HepG2 (cell line): Measurements from ENCODE around the gene EXOC3L2. TPM values are rescaled to one million over a fixed set of nuclear protein-coding genes. Genes with fewer than 3 reads are reported as not detected.

Experiments used
- ATAC-seq: fragments of 200-7000 bp; cut with Tn5 transposase; 3 replicates; pipeline ENCODE4 v1.9.1; 2020; ENCODE audit warnings: mild to moderate bottlenecking, moderate library complexity
- BruUV-seq: library from RNA; stranded (reverse); fragments of 400-500 nt; replicated peaks from 2 replicates; lab custom pipeline; 2021; lab: Mats Ljungman, UMichigan
- CTCF ChIA-PET: fragments of 300-600 bp; formaldehyde crosslinking; extraction: SDS; loops from one replicate; lab custom pipeline; 2021; ENCODE audit warnings: low total read pairs, inconsistent platforms, low intra/inter-chr PET ratio; lab: Yijun Ruan, JAX
- POLR2A ChIA-PET: fragments of 350-600 bp; sonication (Branson Sonifier 250); formaldehyde crosslinking; loops from one replicate; lab custom pipeline; 2020; ENCODE audit warnings: antibody characterized with exemption, inconsistent platforms; lab: Yijun Ruan, JAX
- DNase-seq: peaks from one replicate; pipeline ENCODE4 v3.0.0-alpha.2; 2015; ENCODE audit warnings: low spot score
- FAIRE-seq: peaks from 3 replicates; lab custom pipeline; 2011; peaks lifted over from hg19 to GRCh38; lab: Jason Lieb, UNC
- H2AFZ ChIP-seq: one replicate; pipeline ENCODE4 v1.6.1; 2011; ENCODE audit warnings: low read length, inconsistent platforms
- H3K27ac ChIP-seq: fragments of 300-600 bp; 3 replicates; pipeline ENCODE4 v1.8.0; 2011; ENCODE audit warnings: mixed run types, mild to moderate bottlenecking, mixed read lengths, low read length, inconsistent platforms; ENCODE audit not compliant: insufficient read depth; ENCODE audit errors: extremely low read length
- H3K27me3 ChIP-seq, 2 experiments: fragments of 200-600 bp in 1 of 2; 2 replicates in 1 of 2; 3 replicates in 1 of 2; pipeline versions ENCODE4 v1.6.0 to v1.8.0; 2011; ENCODE audit warnings: low read length in 2 of 2, mild to moderate bottlenecking in 2 of 2, moderate library complexity in 2 of 2, inconsistent platforms in 1 of 2; ENCODE audit not compliant: insufficient read depth in 2 of 2, control insufficient read depth in 1 of 2
- H3K36me3 ChIP-seq, 2 experiments: fragments of 200-600 bp in 1 of 2; replicated peaks in 1 of 2; 2 replicates in 1 of 2; 3 replicates in 1 of 2; pipeline versions ENCODE4 v1.5.1 to v1.8.0; 2011; ENCODE audit warnings: low read length in 2 of 2, inconsistent platforms in 1 of 2; ENCODE audit not compliant: insufficient read depth in 2 of 2, control insufficient read depth in 1 of 2
- H3K4me1 ChIP-seq: 2 replicates; pipeline ENCODE4 v1.5.1; 2012; ENCODE audit warnings: low read length, inconsistent platforms; ENCODE audit not compliant: insufficient read depth
- H3K4me2 ChIP-seq: 2 replicates; pipeline ENCODE4 v1.6.0; 2011; ENCODE audit warnings: low read depth, low read length, inconsistent platforms
- H3K4me3 ChIP-seq, 3 experiments: fragments of 200-600 bp in 1 of 3; sonication (generic), shearing (Covaris generic) in 1 of 3; replicated peaks in 1 of 3; 2 replicates each; pipeline ENCODE4 v1.5.1; 2011 to 2016; ENCODE audit warnings: low read length in 3 of 3, inconsistent platforms in 2 of 3, low read depth in 2 of 3, mild to moderate bottlenecking in 2 of 3, control low read depth in 1 of 3, mixed read lengths in 1 of 3; ENCODE audit not compliant: insufficient read depth in 1 of 3
- H3K79me2 ChIP-seq: one replicate; pipeline ENCODE4 v1.6.1; 2011; ENCODE audit warnings: low read length, inconsistent platforms; ENCODE audit not compliant: insufficient read depth
- H3K9ac ChIP-seq: 2 replicates; pipeline ENCODE4 v1.6.0; 2011; ENCODE audit warnings: mild to moderate bottlenecking, low read depth, low read length, inconsistent platforms; ENCODE audit not compliant: insufficient read depth
- H3K9me3 ChIP-seq: 2 replicates; pipeline ENCODE4 v1.5.1; 2012; ENCODE audit warnings: mild to moderate bottlenecking, low read length
- H4K20me1 ChIP-seq: 2 replicates; pipeline ENCODE4 v1.6.0; 2011; ENCODE audit warnings: inconsistent platforms, mild to moderate bottlenecking, low read length, moderate library complexity; ENCODE audit not compliant: insufficient read depth
- CSRNP1 ChIP-seq: sonication (generic); formaldehyde crosslinking; IDR thresholded peaks from 2 replicates; pipeline ENCODE4 v1.8.1; 2023; ENCODE audit warnings: mild to moderate bottlenecking, missing genetic modification reagents
- KDM5B ChIP-seq: sonication (generic); formaldehyde crosslinking; IDR thresholded peaks from 2 replicates; pipeline ENCODE4 v1.4.0; 2020; ENCODE audit warnings: missing genetic modification reagents, mild to moderate bottlenecking, borderline replicate concordance
- KMT2B ChIP-seq: IDR thresholded peaks from 2 replicates; pipeline ENCODE4 v1.6.1; 2016; ENCODE audit warnings: missing genetic modification reagents, missing compliant biosample characterization
- POLR2G ChIP-seq: fragments of 200-400 bp; formaldehyde crosslinking; IDR thresholded peaks from 2 replicates; pipeline ENCODE4 v1.6.1; 2018; ENCODE audit warnings: mild to moderate bottlenecking, low read depth, low read length, moderate library complexity
- PPARG ChIP-seq: conservative IDR thresholded peaks from 2 replicates; pipeline ENCODE4 v1.6.1; 2016; ENCODE audit warnings: missing biosample characterization, missing genetic modification reagents
- SNAI1 ChIP-seq: sonication (generic); formaldehyde crosslinking; IDR thresholded peaks from 2 replicates; pipeline ENCODE4 v1.5.0; 2020; ENCODE audit warnings: mild to moderate bottlenecking, missing genetic modification reagents, borderline replicate concordance
- TIGD3 ChIP-seq: sonication (generic); formaldehyde crosslinking; IDR thresholded peaks from 2 replicates; pipeline ENCODE4 v1.5.1; 2020; ENCODE audit warnings: mild to moderate bottlenecking, missing genetic modification reagents, borderline replicate concordance
- ZFP36L1 ChIP-seq: sonication (generic); formaldehyde crosslinking; IDR thresholded peaks from 2 replicates; pipeline ENCODE4 v1.8.0; 2022; ENCODE audit warnings: mild to moderate bottlenecking, missing genetic modification reagents, moderate library complexity
- ZNF3 ChIP-seq: IDR thresholded peaks from 2 replicates; pipeline ENCODE4 v1.7.0; 2017; ENCODE audit warnings: inconsistent platforms
- ZNF468 ChIP-seq: sonication (generic); formaldehyde crosslinking; IDR thresholded peaks from 2 replicates; pipeline ENCODE4 v1.8.0; 2022; ENCODE audit warnings: mild to moderate bottlenecking, moderate library complexity, missing genetic modification reagents
- ZNF567 ChIP-seq: sonication (generic); formaldehyde crosslinking; IDR thresholded peaks from 2 replicates; pipeline ENCODE4 v1.8.1; 2023; ENCODE audit warnings: mild to moderate bottlenecking, missing genetic modification reagents, borderline replicate concordance
- ZNF570 ChIP-seq: sonication (generic); formaldehyde crosslinking; IDR thresholded peaks from 2 replicates; pipeline ENCODE4 v1.4.0; 2020; ENCODE audit warnings: mild to moderate bottlenecking, missing genetic modification reagents, borderline replicate concordance
- ZNF687 ChIP-seq: sonication (generic); formaldehyde crosslinking; IDR thresholded peaks from 2 replicates; pipeline ENCODE4 v1.5.1; 2020; ENCODE audit warnings: mild to moderate bottlenecking, missing genetic modification reagents, moderate library complexity
- ZSCAN5A ChIP-seq: sonication (generic); formaldehyde crosslinking; IDR thresholded peaks from 2 replicates; pipeline ENCODE4 v1.8.0; 2022; ENCODE audit warnings: mild to moderate bottlenecking, missing genetic modification reagents, borderline replicate concordance
- WGBS: methylation state at CpG from one replicate; pipeline ENCODE4 v1.1.6; 2017; ENCODE audit warnings: low lambda C conversion rate; 5-methylcytosine and 5-hydroxymethylcytosine counted together
- in situ Hi-C: cut with HindIII; loops from 2 replicates; pipeline ENCODE4 v1.10.0; 2017; ENCODE audit warnings: low pct_unique_long_range_greater_than_20kb; ENCODE audit not compliant: extremely low pct_ligation_motif_present
- intact Hi-C: fragments of 100-400 bp; cut with micrococcal nuclease; formaldehyde crosslinking; loops from one replicate; pipeline ENCODE4 v1.10.0; 2022; ENCODE audit not compliant: unreplicated experiment
- polyA plus RNA-seq, 8 experiments: library from polyadenylated mRNA; depleted of rRNA in 3 of 8; stranded (reverse) in 7 of 8; unstranded in 1 of 8; fragments of >200 nt; fragmentation: Illumina TruSeq in 4 of 8; extraction: Trizol in 4 of 8; gene quantifications; 2 replicates each; pipeline versions ENCODE4 v1.2.1 to v1.2.3, GENCODE V29; 2011 to 2016; ENCODE audit warnings: low read depth in 4 of 8, missing spikeins in 1 of 8, mixed read lengths in 1 of 8; ENCODE audit not compliant: insufficient read depth in 1 of 8
- total RNA-seq, 5 experiments: library from RNA; depleted of rRNA; stranded (reverse); fragments of >200 nt; fragmentation: Illumina TruSeq; extraction: Trizol; gene quantifications; 2 replicates each; pipeline ENCODE4 v1.2.3, GENCODE V29; 2016; ENCODE audit warnings: low read depth in 1 of 5

Gene EXOC3L2
- total and polyA plus RNA-seq, 2 of the 13 experiments (the other 11 are each of a cell fraction or from before 2014, with no cell fraction given): 0.21 TPM; not detected in 1

- H3K4me3 ChIP-seq: peak within 1 kb of the TSS; percentile 76 to 92 (median 87)
- no peak for FAIRE-seq
- H3K27ac ChIP-seq: peak within 1 kb of the TSS; percentile 79
- intact Hi-C loops (no loop called here), in situ Hi-C loops (no loop called here)
- no peak within 1 kb of the TSS for H2AFZ ChIP-seq
- no peaks in the 10 kb centered on the region for H3K36me3 ChIP-seq
- H3K79me2 ChIP-seq: peaks cover 17% of the 10 kb centered on the region
- ATAC-seq: peak; percentile 11
- peak within 1 kb of the TSS; percentile 76 for H3K4me2 ChIP-seq
- no peaks in the 10 kb centered on the region for H4K20me1 ChIP-seq
- peaks cover 49% of the 10 kb centered on the region for H3K4me1 ChIP-seq
- TSS peak; percentile 96 for BruUV-seq
- 1% methylated on average over 11 of the region's 36 CpGs for WGBS
- H3K27me3 ChIP-seq: no peaks in the 10 kb centered on the region; a peak in 1 of 5 replicates
- POLR2A ChIA-PET: interaction anchor here (0.8 to 3.4 kb wide), 16 partner anchors 9 to 292 kb away, joined by 3 to 29 read pairs (median 6); partner anchors contain the start of genes CLASRP, ERCC2, GEMIN7 and PPP1R37
- CTCF ChIA-PET: no interaction called here
- DNase-seq: no peak
- no peaks in the 10 kb centered on the region for H3K9me3 ChIP-seq
- peak within 1 kb of the TSS; percentile 83 for H3K9ac ChIP-seq
- TF ChIP-seq ZNF687 (CRISPR knock-in tag): peak; percentile 61
- no peak for TF ChIP-seq ZNF567 (CRISPR knock-in tag)
- peak; percentile 79; the same call in 1 of the 2 replicates for TF ChIP-seq KDM5B (CRISPR knock-in tag)
- TF ChIP-seq ZNF3: no peak
- 0 out of 2 replicates have a peak, but pooled peaks have one; percentile 32 for TF ChIP-seq ZSCAN5A (CRISPR knock-in tag)
- TF ChIP-seq ZNF468: no peak
- no peak for TF ChIP-seq ZNF570 (CRISPR knock-in tag)
- no peak for TF ChIP-seq TIGD3
- TF ChIP-seq SNAI1 (CRISPR knock-in tag): 0 out of 2 replicates have a peak, but pooled peaks have one; percentile 52
- peak; percentile 74 for TF ChIP-seq POLR2G
- TF ChIP-seq PPARG (CRISPR knock-in tag): 0 out of 2 replicates have a peak, but pooled peaks have one; percentile 18
- TF ChIP-seq KMT2B (CRISPR knock-in tag): 0 out of 2 replicates have a peak, but pooled peaks have one; percentile 19
- peak; percentile 55 for TF ChIP-seq CSRNP1 (CRISPR knock-in tag)
- TF ChIP-seq ZFP36L1 (CRISPR knock-in tag): peak; percentile 78; the same call in 1 of the 2 replicates
Observed at GRCh38 chr19:45177817-45178261, 67.4 kb downstream of the EXOC3L2 start, which contains the start of gene TRAPPC6A. Gene TRAPPC6A (minus strand): TSS chr19:45178237. CDS start chr19:45178218, 19 bp downstream.
